Psoas muscle (tissue), 8 donors: ENCODE measurements around the gene FTSJ3. TPM values are rescaled to one million over a fixed set of nuclear protein-coding genes. Genes with fewer than 3 reads are reported as not detected.

Source experiments
- ATAC-seq, 4 donors: fragments of 200-7000 bp; cut with Tn5 transposase; one replicate each; pipeline ENCODE4 v1.9.1; 2020; ENCODE audit warnings: moderate library complexity in 3 of 4, mild to moderate bottlenecking in 2 of 4
- DNase-seq, 2 donors: peaks; one replicate each; pipeline ENCODE4 v3.0.0-alpha.2; 2020
- H3K27ac ChIP-seq: fragments of 200-600 bp; one replicate; pipeline ENCODE4 v1.8.0; 2022
- H3K27me3 ChIP-seq, 3 donors: fragments of 200-600 bp in 1 of 3; one replicate each; pipeline versions ENCODE4 v1.6.1 to v1.8.0; 2013 to 2022; ENCODE audit warnings: low read length in 2 of 3, mild to moderate bottlenecking in 2 of 3, moderate library complexity in 1 of 3; ENCODE audit not compliant: insufficient read depth in 3 of 3
- H3K36me3 ChIP-seq, 2 donors: fragments of 200-600 bp in 1 of 2; one replicate each; pipeline versions ENCODE4 v1.6.1 to v1.8.0; 2013 to 2022; ENCODE audit warnings: low read depth in 1 of 2, mild to moderate bottlenecking in 1 of 2, moderate library complexity in 1 of 2; ENCODE audit not compliant: insufficient read depth in 1 of 2
- H3K4me1 ChIP-seq: fragments of 200-600 bp; one replicate; pipeline ENCODE4 v1.8.0; 2022
- H3K4me3 ChIP-seq: fragments of 200-600 bp; one replicate; pipeline ENCODE4 v1.8.0; 2022; ENCODE audit warnings: mild to moderate bottlenecking
- H3K9me3 ChIP-seq: fragments of 200-600 bp; one replicate; pipeline ENCODE4 v1.8.0; 2022
- WGBS, 3 donors: extraction: QIAGEN DNeasy Blood & Tissue Kit; methylation state at CpG; one replicate each; pipeline versions ENCODE4 v1.1.6 to v1.1.7; 2013; 5-methylcytosine and 5-hydroxymethylcytosine counted together
- intact Hi-C, 2 donors: fragments of 100-400 bp; cut with DNase I; formaldehyde crosslinking; loops; one replicate each; pipeline versions ENCODE4 v1.11.0 to v1.14.2; 2022
- polyA plus RNA-seq, 3 donors: library from polyadenylated mRNA; stranded (reverse); fragments of 200-250 nt; gene quantifications; one replicate each; pipeline ENCODE4 v1.2.3, GENCODE V29; 2013
- total RNA-seq, 4 donors: library from RNA; stranded (reverse); fragmentation: NEBNext Ultra II Directional in 2 of 4; extraction: Animal tissue kit (Norgen Biotek cat#: 25700) in 2 of 4; gene quantifications; one replicate each; pipeline versions ENCODE4 v1.2.1 to v1.2.4, GENCODE V29; 2021 to 2023
- TF ChIP-seq, protein P1 (sequence below): fragments of 200-600 bp; IDR thresholded peaks from one replicate; pipeline ENCODE4 v1.8.0; 2022; ENCODE audit warnings: antibody characterized with exemption
- donor health status: healthy with polysubstance abuse.
- donor health status: DM: no; HTN: no; CAD: no; lungs with moderate emphysema.
- donor health status: Bipolar disorder and iron deficiency.
- donor health status: healthy.
- donor health status: DM: yes; HTN: yes; CAD: no.
- donor health status: DM: no; HTN: no; CAD: no.
- donor health status: DM: no; HTN: no; CAD: no.
- donor health status: DM: yes; HTN: yes; CAD: no.

The FTSJ3 gene
- total and polyA plus RNA-seq, 7 donors: 14.4 to 41.9 (median 25.1) TPM

DNA sequence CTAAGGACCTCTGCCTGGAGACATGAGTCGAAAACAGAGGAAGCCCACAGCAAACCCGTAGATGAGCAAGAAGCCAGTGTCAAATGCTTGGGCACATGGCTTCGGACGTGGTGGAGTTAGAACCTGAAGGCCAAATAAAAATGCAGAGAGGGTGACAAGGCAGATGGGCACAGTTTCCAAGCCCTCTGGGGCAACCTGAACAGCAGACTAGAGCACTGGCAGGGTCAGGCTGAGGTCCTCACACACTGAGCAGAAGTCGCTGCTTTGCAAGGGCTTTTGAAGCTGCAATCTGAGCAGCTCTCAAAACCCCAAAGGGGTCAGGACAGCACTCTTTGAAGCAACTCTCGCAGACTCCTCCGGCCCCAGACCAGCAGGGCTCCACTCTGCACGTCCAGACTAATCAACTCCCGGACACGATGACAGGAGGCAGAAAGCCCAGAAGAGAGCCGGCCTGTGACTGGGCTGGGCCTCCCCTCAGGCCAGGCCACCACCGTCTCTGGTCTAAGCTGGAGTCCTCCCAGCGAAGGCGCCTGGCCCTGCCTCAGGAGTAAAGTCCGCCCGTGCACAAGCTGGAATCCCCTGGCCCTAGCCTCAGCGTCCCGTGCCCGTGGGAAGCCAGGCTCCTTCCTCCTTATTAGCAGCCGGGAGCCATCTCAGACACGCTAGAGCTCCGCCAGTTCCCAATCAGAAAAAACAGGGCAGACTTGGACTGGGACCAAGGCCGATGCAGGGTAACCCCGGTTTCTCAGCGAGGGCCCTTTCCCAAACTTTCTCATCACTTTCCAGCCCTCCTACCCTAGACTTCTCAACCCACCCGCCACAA, 14.1 kb upstream of the FTSJ3 start:
- ATAC-seq (peak in 2 of 4 donors; percentile 8 to 9), DNase-seq (peak; percentile 58 to 81)
- WGBS, 3 donors: 1 to 2% (median 2%) methylated on average over 24 to 26 of the region's 26 CpGs
- Histone ChIP-seq H3K4me3 (peak overlapping the region; percentile 83), H3K9me3 (no peaks in the 10 kb centered on the region), H3K27ac (peak overlapping the region; percentile 80), H3K36me3 (peaks cover 2 to 7% of the 10 kb centered on the region in 2 donors), H3K27me3 (no peaks in the 10 kb centered on the region), H3K4me1 (peaks cover 54% of the 10 kb centered on the region)
- intact Hi-C loops: no loop called here
- TF ChIP-seq, protein P1, sequence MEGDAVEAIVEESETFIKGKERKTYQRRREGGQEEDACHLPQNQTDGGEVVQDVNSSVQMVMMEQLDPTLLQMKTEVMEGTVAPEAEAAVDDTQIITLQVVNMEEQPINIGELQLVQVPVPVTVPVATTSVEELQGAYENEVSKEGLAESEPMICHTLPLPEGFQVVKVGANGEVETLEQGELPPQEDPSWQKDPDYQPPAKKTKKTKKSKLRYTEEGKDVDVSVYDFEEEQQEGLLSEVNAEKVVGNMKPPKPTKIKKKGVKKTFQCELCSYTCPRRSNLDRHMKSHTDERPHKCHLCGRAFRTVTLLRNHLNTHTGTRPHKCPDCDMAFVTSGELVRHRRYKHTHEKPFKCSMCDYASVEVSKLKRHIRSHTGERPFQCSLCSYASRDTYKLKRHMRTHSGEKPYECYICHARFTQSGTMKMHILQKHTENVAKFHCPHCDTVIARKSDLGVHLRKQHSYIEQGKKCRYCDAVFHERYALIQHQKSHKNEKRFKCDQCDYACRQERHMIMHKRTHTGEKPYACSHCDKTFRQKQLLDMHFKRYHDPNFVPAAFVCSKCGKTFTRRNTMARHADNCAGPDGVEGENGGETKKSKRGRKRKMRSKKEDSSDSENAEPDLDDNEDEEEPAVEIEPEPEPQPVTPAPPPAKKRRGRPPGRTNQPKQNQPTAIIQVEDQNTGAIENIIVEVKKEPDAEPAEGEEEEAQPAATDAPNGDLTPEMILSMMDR: no peak

DNA sequence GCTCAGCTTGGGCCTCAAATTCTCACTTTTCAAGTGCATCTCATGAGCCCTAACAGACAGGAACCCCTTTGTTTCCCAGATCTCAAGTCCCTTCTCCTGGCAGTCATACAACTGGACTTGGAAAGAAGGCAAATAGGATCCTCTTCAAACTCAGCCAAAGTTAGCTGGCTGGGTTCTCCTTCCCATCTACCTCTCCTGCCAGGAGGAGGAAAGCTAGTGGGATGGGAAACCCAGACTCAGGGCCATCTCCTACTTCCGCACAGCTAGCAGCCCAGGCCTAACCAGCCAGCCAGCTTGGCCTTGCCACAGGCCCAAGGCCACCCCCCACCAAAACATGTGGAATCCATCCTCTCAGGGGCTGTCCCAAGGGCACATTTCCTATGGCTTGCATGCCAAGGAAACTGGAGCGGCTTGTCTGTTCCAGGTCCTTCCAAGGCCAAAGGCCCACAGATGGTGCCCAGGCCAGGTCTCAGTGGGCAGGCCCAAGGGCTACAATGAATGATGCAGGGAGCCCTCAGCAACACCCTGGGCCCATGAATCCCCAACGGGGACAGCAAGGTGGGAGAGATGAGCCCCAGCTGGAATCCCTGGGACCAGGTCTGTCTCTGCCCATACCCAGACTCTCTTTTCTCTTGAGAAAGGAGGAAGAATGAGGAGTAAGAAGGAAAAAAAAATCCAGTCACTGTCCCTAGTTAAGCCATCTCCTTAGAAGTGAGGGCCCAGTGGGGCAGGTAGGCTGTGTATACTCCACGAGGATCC, 13.3 kb upstream of the FTSJ3 start:
- DNase-seq (peak; percentile 60 to 67), ATAC-seq (no peak)
- Histone ChIP-seq H3K27me3 (no peaks in the 10 kb centered on the region), H3K27ac (peak overlapping the region; percentile 80), H3K4me1 (peaks cover 54% of the 10 kb centered on the region), H3K9me3 (no peaks in the 10 kb centered on the region), H3K4me3 (peak overlapping the region; percentile 83), H3K36me3 (peaks cover 2 to 15% of the 10 kb centered on the region in 2 donors)
- 17 to 38% (median 19%) methylated on average over 4 of the region's 4 CpGs for WGBS, 3 donors
- TF ChIP-seq, protein P1: no peak
- intact Hi-C loops: no loop called here

- ATAC-seq (peak; percentile 47 to 71 (median 70)), DNase-seq (peak; percentile 95 to 98)
- H3K4me1 ChIP-seq: peaks cover 56% of the 10 kb centered on the region
- peak overlapping the region; percentile 83 for H3K4me3 ChIP-seq
- no peaks in the 10 kb centered on the region for H3K27me3 ChIP-seq
- 16 to 26% (median 22%) methylated on average over 7 of the region's 7 CpGs for WGBS, 3 donors
- no peaks in the 10 kb centered on the region for H3K9me3 ChIP-seq
- TF ChIP-seq, protein P1: no peak
- peaks cover 9 to 35% of the 10 kb centered on the region in 2 donors for H3K36me3 ChIP-seq
- intact Hi-C loops: loop anchor here in 1 of 2 donors (5.0 kb wide), 1 partner anchor 141 kb away; no protein-coding TSS in a partner anchor
- peak overlapping the region; percentile 80 for H3K27ac ChIP-seq
These were observed 11.2 kb upstream of the FTSJ3 start for GRCh38 chr17:63838631-63839171.

DNA sequence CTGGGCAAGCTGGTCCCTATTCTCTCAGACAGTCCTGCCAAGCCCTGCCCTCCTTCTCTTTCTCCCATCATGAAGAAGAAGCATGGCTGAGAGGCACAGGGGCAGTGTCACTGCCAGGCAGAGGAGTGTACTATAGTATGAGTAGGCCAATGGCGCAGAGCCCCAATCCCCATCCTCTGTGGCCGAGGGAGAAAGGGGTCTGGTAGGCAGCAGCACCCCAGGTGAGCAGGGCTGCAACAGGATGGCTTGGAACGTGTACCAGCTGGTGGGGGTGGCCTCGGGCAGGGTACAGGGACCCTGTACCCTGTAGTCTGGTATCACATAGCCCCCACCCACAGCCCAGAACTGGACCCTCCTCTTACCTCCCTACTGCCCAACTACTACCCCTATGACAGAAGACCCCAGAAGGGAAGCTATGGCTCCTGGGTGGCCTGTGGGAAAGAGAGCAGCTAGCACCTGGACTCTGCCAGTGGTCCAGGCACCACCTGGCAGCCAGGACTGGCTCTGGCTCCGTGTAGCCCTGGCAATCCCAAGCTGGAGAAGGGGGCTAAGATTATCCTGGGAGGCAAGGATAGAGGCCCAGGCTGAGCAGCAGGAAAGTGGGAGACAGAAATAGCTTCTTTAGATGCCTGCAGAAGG, 10.6 kb upstream of the FTSJ3 start:
- no peaks in the 10 kb centered on the region for H3K9me3 ChIP-seq
- no peaks in the 10 kb centered on the region for H3K27me3 ChIP-seq
- 51 to 62% (median 55%) methylated on average over 5 of the region's 5 CpGs for WGBS, 3 donors
- H3K27ac ChIP-seq: peak overlapping the region; percentile 80
- ATAC-seq (peak in 1 of 4 donors; percentile 0), DNase-seq (peak in 1 of 2 donors; percentile 60)
- H3K4me1 ChIP-seq: peaks cover 55% of the 10 kb centered on the region
- TF ChIP-seq, protein P1: no peak
- H3K36me3 ChIP-seq: peaks cover 12 to 41% of the 10 kb centered on the region in 2 donors
- peak overlapping the region; percentile 83 for H3K4me3 ChIP-seq
- intact Hi-C loops: loop anchor here in 1 of 2 donors (5.0 kb wide), 1 partner anchor 141 kb away; no protein-coding TSS in a partner anchor
